NOMO-1 treated with dmso at 0.1 percent for 144 hours (cell line): Measurements from ENCODE around the gene MANBA.
"Not testable (repeated sequence)": the region's sequence is repeated elsewhere in the genome, so short reads cannot be mapped to it uniquely, and the experiment has no call there.

Source experiments
- DNase-seq: peaks from one replicate; lab custom pipeline; 2025; ENCODE audit not compliant: unreplicated experiment; lab: John Stamatoyannopoulos, UW

MANBA gene

GRCh38 chr4:102764901-102765300, 4.1 kb upstream of the MANBA start:
- DNase-seq: no peak

GRCh38 chr4:102761906-102762305, 1.1 kb upstream of the MANBA start:
- no peak for DNase-seq

- DNase-seq: no peak
Observed at GRCh38 chr4:102761296-102761701, 531 bp upstream of the MANBA start.

- DNase-seq: peak; percentile 88
Observed at GRCh38 chr4:102759831-102760644, 730 bp downstream of the MANBA start.

GRCh38 chr4:102758241-102759160, 2.3 kb downstream of the MANBA start:
- DNase-seq: no peak

- no peak for DNase-seq
Observed at GRCh38 chr4:102757681-102758080, 3.1 kb downstream of the MANBA start.

- no peak for DNase-seq
Observed at GRCh38 chr4:102754044-102754443, 6.7 kb downstream of the MANBA start.

GRCh38 chr4:102751941-102752340, 8.8 kb downstream of the MANBA start:
- DNase-seq: no peak

GRCh38 chr4:102743352-102743751, 17.4 kb downstream of the MANBA start:
- DNase-seq: peak; percentile 70

GRCh38 chr4:102738802-102739201, 22.0 kb downstream of the MANBA start:
- DNase-seq: not testable (repeated sequence)

GRCh38 chr4:102736636-102737549, 23.9 kb downstream of the MANBA start:
- no peak for DNase-seq

GRCh38 chr4:102735582-102735981, 25.2 kb downstream of the MANBA start:
- no peak for DNase-seq

GRCh38 chr4:102734591-102735385, 26.0 kb downstream of the MANBA start:
- DNase-seq: peak; percentile 9

GRCh38 chr4:102734116-102734515, 26.7 kb downstream of the MANBA start:
- no peak for DNase-seq

GRCh38 chr4:102733084-102733483, 27.7 kb downstream of the MANBA start:
- no peak for DNase-seq

GRCh38 chr4:102732678-102733077, 28.1 kb downstream of the MANBA start:
- no peak for DNase-seq

- no peak for DNase-seq
Observed at GRCh38 chr4:102730968-102731533, 29.7 kb downstream of the MANBA start.

GRCh38 chr4:102729486-102729885, 31.3 kb downstream of the MANBA start:
- DNase-seq: not testable (repeated sequence)

- DNase-seq: not testable (repeated sequence)
Observed at GRCh38 chr4:102726919-102727318, 33.8 kb downstream of the MANBA start.

GRCh38 chr4:102726068-102726467, 34.7 kb downstream of the MANBA start:
- DNase-seq: no peak
